ENCODE measurements around the gene SYPL2.

The SYPL2 gene

DNA sequence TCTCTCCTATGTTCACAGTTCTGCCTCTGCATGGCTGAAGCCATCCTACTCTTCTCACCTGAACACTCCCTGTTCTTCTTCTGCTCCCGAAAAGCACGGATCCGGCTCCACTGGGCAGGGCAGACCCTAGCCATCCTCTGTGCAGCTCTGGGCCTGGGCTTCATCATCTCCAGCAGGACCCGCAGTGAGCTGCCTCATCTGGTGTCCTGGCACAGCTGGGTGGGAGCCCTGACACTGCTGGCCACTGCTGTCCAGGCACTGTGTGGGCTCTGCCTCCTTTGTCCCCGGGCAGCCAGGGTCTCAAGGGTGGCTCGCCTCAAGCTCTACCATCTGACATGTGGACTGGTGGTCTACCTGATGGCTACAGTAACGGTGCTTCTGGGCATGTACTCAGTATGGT, 29.4 kb downstream of the SYPL2 start:
- no peak for TF ChIP-seq CTCF (IDR thresholded peaks at IDR 0.05; ENCODE audit: low read depth, low read length, missing control alignments)
- H3K4me3 ChIP-seq (ENCODE audit: low read depth, low read length) = no peak overlapping the region

GRCh38 chr1:109497449-109498160, 31.3 kb downstream of the SYPL2 start:
- DNase-seq (ENCODE audit: low read depth) = no peak
- no peak overlapping the region for H3K4me3 ChIP-seq (ENCODE audit: low read depth, low read length)
- no peak for TF ChIP-seq CTCF (IDR thresholded peaks at IDR 0.05; ENCODE audit: low read depth, low read length, missing control alignments)

More for the DNA sequence above, 29.4 kb downstream of the SYPL2 start:
- no peak for DNase-seq (ENCODE audit: low read depth)

- peak; percentile 65 for TF ChIP-seq CTCF (IDR thresholded peaks at IDR 0.05; ENCODE audit: low read depth, low read length, missing control alignments)
- DNase-seq (ENCODE audit: low read depth) = no peak
- no peak overlapping the region for H3K4me3 ChIP-seq (ENCODE audit: low read depth, low read length)
Measured at GRCh38 chr1:109498161-109498801, 31.9 kb downstream of the SYPL2 start.

DNA sequence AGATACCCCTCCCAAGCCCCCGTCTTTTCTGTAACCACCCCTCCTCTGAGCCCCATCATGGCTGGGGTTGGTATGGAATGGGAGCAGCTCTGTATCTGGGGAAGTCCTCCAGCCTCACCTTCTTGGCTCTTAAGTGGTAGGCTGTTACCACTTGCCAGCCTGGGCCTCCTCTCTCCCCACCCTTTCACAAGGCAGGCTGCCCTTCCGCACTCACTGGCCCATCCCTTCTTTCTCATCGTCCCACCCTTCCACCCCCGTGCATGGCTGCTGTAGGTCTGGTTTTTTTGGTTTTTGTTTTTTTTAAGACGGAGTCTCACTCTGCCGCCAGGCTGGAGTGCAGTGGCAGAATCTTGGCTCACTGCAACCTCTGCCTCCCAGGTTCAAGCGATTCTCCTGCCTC, 32.7 kb downstream of the SYPL2 start:
- no peak for DNase-seq (ENCODE audit: low read depth)
- no peak overlapping the region for H3K4me3 ChIP-seq (ENCODE audit: low read depth, low read length)
- TF ChIP-seq CTCF (IDR thresholded peaks at IDR 0.05; ENCODE audit: low read depth, low read length, missing control alignments) = no peak

DNA sequence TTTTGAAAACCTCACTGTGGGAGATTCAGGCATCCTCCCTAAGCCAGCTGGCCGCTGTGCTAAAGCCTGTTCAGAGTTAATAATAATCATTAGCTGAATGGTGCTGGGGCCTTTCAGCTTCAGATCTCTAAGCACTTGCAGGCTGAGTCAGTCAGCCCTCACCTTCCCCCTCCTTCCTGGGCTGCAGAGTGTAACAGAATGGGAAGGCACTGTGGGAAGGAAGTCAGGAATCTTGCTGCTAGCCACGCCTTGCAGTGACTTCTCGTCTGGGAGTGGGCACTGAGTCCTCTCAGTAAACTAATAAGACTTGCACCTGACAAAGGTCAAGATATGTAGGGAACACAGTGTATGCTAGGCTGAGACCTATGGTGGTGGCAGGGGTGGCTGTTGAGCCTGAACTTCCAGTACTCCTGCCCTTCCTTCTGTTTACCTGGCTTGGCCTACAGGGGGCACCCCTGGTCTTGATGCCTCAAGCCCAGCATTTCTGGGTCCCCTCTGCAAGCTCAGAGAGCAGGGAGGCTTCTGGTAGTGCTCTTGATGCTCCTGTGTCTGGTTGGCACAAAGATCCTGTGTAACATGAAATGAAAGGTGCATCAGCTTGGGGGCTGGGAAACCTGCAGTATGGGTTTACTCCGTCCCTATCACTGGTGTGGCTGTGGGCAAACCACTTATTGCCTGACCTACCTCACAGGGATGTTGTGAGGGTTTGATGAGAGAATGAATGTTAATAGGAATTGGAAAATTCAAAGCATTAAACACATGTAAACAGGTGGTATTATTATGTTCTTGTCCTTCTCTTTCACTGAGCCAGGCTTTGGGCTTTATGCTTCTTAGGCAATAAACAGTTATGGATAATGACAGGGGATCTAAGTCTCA, 33.6 kb downstream of the SYPL2 start:
- TF ChIP-seq CTCF (IDR thresholded peaks at IDR 0.05; ENCODE audit: low read depth, low read length, missing control alignments) = peak; percentile 66
- DNase-seq (ENCODE audit: low read depth) = no peak
- H3K4me3 ChIP-seq (ENCODE audit: low read depth, low read length) = no peak overlapping the region

DNA sequence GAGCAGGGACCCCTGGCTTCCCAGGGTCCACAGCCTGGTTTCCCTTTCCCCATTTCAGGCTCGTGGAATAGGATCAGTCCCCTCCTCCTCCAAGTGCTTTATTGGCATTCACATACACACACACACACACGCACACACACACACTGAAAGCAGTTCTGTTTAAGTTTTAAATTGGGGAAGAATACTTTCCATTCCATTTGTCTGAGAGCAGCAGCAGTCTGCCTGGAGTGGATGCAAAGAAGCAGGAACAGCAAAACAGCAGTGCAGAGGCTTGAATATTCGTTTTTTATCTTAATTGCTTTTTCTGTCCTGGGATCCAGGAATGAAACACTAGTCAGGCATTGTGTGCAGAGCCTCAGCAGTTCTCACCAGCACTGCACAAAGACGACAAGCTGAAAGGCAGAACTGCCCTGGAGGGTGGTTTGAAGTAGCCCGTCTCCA, 34.6 kb downstream of the SYPL2 start:
- DNase-seq (ENCODE audit: low read depth) = no peak
- H3K4me3 ChIP-seq (ENCODE audit: low read depth, low read length) = no peak overlapping the region
- TF ChIP-seq CTCF (IDR thresholded peaks at IDR 0.05; ENCODE audit: low read depth, low read length, missing control alignments) = no peak

All from GM12864 (cell line).